ENCODE results near the gene FADS6. TPM values are rescaled to one million over a fixed set of nuclear protein-coding genes. Genes with fewer than 3 reads are reported as not detected.

FADS6 gene
- total and polyA plus RNA-seq, 2 experiments from 2014 or later = 0.42 to 0.73 TPM

- no peak overlapping the region for H3K4me3 Mint-ChIP-seq
- Histone ChIP-seq H3K27me3 (ENCODE audit: insufficient read depth) (no peaks in the 10 kb centered on the region), H3K36me3 (ENCODE audit: insufficient read depth) (no peaks in the 10 kb centered on the region), H3K9me2 (ENCODE audit: insufficient read depth) (no peaks in the 10 kb centered on the region), H3K79me2 (replicated peaks; ENCODE audit: insufficient read depth) (no peaks in the 10 kb centered on the region), H3K4me1 (ENCODE audit: insufficient read depth) (peaks cover 6% of the 10 kb centered on the region; the same call in 1 of the 2 replicates), H3F3A (replicated peaks; ENCODE audit: low read depth) (no peaks in the 10 kb centered on the region), H3K27ac (ENCODE audit: low read depth) (no peak overlapping the region), H3K4me3 (no peak overlapping the region), H4K20me1 (replicated peaks; ENCODE audit: insufficient read depth) (no peaks in the 10 kb centered on the region), H3K4me2 (no peak overlapping the region), H2AFZ (no peak overlapping the region)
- no peak overlapping the region for H3K27ac Mint-ChIP-seq
- ATAC-seq (no peak), DNase-seq (ENCODE audit: low spot score) (no peak)
- H3K9me3 Mint-ChIP-seq = no peaks in the 10 kb centered on the region
- peaks cover 11% of the 10 kb centered on the region for H3K4me1 Mint-ChIP-seq
- TF ChIP-seq ZNF462 (CRISPR knock-in tag; IDR thresholded peaks at IDR 0.05) (no peak), POLR2AphosphoS5 (IDR thresholded peaks at IDR 0.05; ENCODE audit: low read depth) (no peak), ZNF114 (CRISPR knock-in tag; IDR thresholded peaks at IDR 0.05) (no peak), REST (IDR thresholded peaks at IDR 0.05; ENCODE audit: unreplicated experiment) (no peak), EZH2 (IDR thresholded peaks at IDR 0.05; ENCODE audit: low read depth, unreplicated experiment) (no peak)
- H3K27me3 Mint-ChIP-seq (ENCODE audit: insufficient read depth, low read depth, poor library complexity) = peaks cover 18% of the 10 kb centered on the region
- H3K36me3 Mint-ChIP-seq (ENCODE audit: low read depth) = no peaks in the 10 kb centered on the region
These were observed 15.6 kb downstream of the FADS6 start for GRCh38 chr17:74877592-74878548.

Measured in GM23338 (cell line).